NB4 (cell line): ENCODE data around the gene KDM6A.
"Not testable (repeated sequence)": the region's sequence is repeated elsewhere in the genome, so short reads cannot be mapped to it uniquely, and the experiment has no call there.

Experiments used
- CTCF ChIP-seq: IDR thresholded peaks from one replicate; pipeline ENCODE4 v1.5.1; 2012; ENCODE audit warnings: low read depth, low read length
- MAX ChIP-seq: IDR thresholded peaks from 2 replicates; pipeline ENCODE4 v1.6.1; 2011; ENCODE audit warnings: low read depth, low read length
- MYC ChIP-seq: IDR thresholded peaks from 2 replicates; pipeline ENCODE4 v1.6.1; 2011; ENCODE audit warnings: low read depth, low read length
- POLR2A ChIP-seq: IDR thresholded peaks from 2 replicates; pipeline ENCODE4 v1.6.1; 2011; ENCODE audit warnings: mild to moderate bottlenecking; ENCODE audit not compliant: insufficient read length; ENCODE audit errors: extremely low read depth

- not testable (repeated sequence) for TF ChIP-seq CTCF, MAX, MYC, POLR2A
Observed at GRCh38 chrX:45135391-45136075, 262.5 kb downstream of the KDM6A start.
